Lower leg skin (tissue), 4 donors: ENCODE measurements around the gene CAMTA1. TPM values are rescaled to one million over a fixed set of nuclear protein-coding genes. Genes with fewer than 3 reads are reported as not detected.

Source experiments
- DNase-seq, 2 donors: peaks; one replicate each; pipeline ENCODE4 v3.0.0-alpha.2; 2019; ENCODE audit warnings: low spot score in 2 of 2
- H3K4me3 ChIP-seq: fragments of 200-600 bp; sonication (generic); 2 replicates; pipeline ENCODE4 v1.5.1; 2017; ENCODE audit warnings: mild to moderate bottlenecking, low read depth; ENCODE audit not compliant: poor library complexity, severe bottlenecking
- CTCF ChIP-seq, 3 donors: fragments of 450-650 bp; IDR thresholded peaks; one replicate each; pipeline ENCODE4 v1.5.1; 2016; ENCODE audit warnings: antibody characterized with exemption in 3 of 3, mild to moderate bottlenecking in 3 of 3, moderate library complexity in 2 of 3
- POLR2A ChIP-seq, 2 donors: fragments of 450-650 bp; IDR thresholded peaks; one replicate each; pipeline ENCODE4 v1.6.1; 2016 to 2017; ENCODE audit warnings: antibody characterized with exemption in 2 of 2, mild to moderate bottlenecking in 1 of 2, moderate library complexity in 1 of 2
- WGBS, 2 donors: methylation state at CpG; one replicate each; pipeline ENCODE4 v1.1.5; 2018; 5-methylcytosine and 5-hydroxymethylcytosine counted together
- intact Hi-C: fragments of 100-400 bp; cut with DNase I; formaldehyde crosslinking; loops from one replicate; pipeline ENCODE4 v1.15.0; 2023; ENCODE audit warnings: low total_unique reads
- total RNA-seq, 4 donors: library from RNA; depleted of rRNA; stranded (reverse); fragments of >200 nt; gene quantifications; one replicate each; pipeline ENCODE4 v1.1.0, GENCODE V29; 2016

The CAMTA1 gene
- total RNA-seq, 4 donors from 2014 or later: 24.4 to 52.3 (median 32.9) TPM

GRCh38 chr1:7404046-7404742 lies 618.9 kb downstream of the CAMTA1 start:
- no peak for TF ChIP-seq POLR2A (IDR thresholded peaks at IDR 0.05)
- TF ChIP-seq CTCF (IDR thresholded peaks at IDR 0.05): no peak
- H3K4me3 ChIP-seq: no peak overlapping the region
- DNase-seq: peak; percentile 7 to 53
- WGBS, 2 donors: 86 to 90% methylated on average over 18 of the region's 18 CpGs
- intact Hi-C loops: no loop called here

- TF ChIP-seq CTCF (IDR thresholded peaks at IDR 0.05): no peak
- no peak for TF ChIP-seq POLR2A (IDR thresholded peaks at IDR 0.05)
- 83 to 92% methylated on average over 9 of the region's 9 CpGs for WGBS, 2 donors
- peak; percentile 7 to 71 for DNase-seq
- intact Hi-C loops: no loop called here
- H3K4me3 ChIP-seq: no peak overlapping the region
These were observed 620.7 kb downstream of the CAMTA1 start for GRCh38 chr1:7405844-7406500.

- DNase-seq: peak; percentile 9 to 67
- H3K4me3 ChIP-seq: no peak overlapping the region
- 86 to 88% methylated on average over 18 of the region's 18 CpGs for WGBS, 2 donors
- TF ChIP-seq CTCF (IDR thresholded peaks at IDR 0.05): no peak
- no peak for TF ChIP-seq POLR2A (IDR thresholded peaks at IDR 0.05)
- intact Hi-C loops: no loop called here
These were observed 621.6 kb downstream of the CAMTA1 start for GRCh38 chr1:7406641-7407543.

GRCh38 chr1:7407544-7407895 lies 622.3 kb downstream of the CAMTA1 start:
- TF ChIP-seq CTCF (IDR thresholded peaks at IDR 0.05) (no peak), POLR2A (IDR thresholded peaks at IDR 0.05) (no peak)
- no peak overlapping the region for H3K4me3 ChIP-seq
- WGBS, 2 donors: 86 to 95% methylated on average over 7 of the region's 7 CpGs
- peak; percentile 6 to 49 for DNase-seq
- intact Hi-C loops: no loop called here

- no peak for TF ChIP-seq POLR2A (IDR thresholded peaks at IDR 0.05)
- no peak for TF ChIP-seq CTCF (IDR thresholded peaks at IDR 0.05)
- intact Hi-C loops: no loop called here
- no peak overlapping the region for H3K4me3 ChIP-seq
- DNase-seq: peak; percentile 9 to 62
- 86 to 92% methylated on average over 19 to 23 of the region's 23 CpGs for WGBS, 2 donors
These were observed 622.9 kb downstream of the CAMTA1 start for GRCh38 chr1:7407980-7408770.
